GM21528 (cell line): ENCODE data around the gene NUP88.

Experiments
- ATAC-seq: cut with Tn5 transposase; IDR thresholded peaks from one replicate; pipeline ENCODE4 v1.9.1; 2021; ENCODE audit warnings: mild to moderate bottlenecking, moderate library complexity; ENCODE audit not compliant: unreplicated experiment, low FRiP score

NUP88 gene

GRCh38 chr17:5422505-5422904 is 3.0 kb upstream of the NUP88 start:
- ATAC-seq, result no peak

DNA sequence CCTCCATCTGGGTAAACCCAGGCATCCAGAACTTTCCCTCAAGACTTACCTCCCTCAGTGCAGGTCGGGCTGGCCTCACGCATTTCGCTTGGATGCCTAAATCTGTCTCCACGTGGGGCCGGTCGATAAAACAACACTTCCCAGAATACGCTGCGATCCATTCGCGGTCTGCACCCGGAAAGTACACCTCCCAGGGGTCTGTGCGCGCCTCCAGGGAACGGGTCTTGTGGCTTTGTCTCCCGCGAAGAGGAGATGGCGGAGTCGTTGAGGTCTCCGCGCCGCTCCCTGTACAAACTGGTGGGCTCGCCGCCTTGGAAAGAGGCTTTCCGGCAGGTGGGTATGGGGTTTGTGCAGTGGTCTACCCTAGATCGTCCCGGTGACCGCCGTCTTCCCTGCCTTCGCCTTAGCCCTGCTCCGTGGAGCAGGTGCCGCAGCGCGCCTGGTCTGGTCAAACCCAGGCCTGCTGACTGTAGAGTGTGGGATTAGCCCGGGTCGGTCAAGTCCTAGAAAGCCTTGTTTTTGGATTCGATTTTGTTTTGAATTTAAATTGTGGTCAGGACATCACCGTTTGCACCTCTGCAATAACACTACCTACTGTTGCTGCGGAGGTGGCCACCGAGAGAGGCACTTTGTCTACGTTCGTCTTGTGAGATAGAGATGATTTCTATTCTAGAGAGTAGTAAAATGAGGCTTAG is 644 bp upstream of the NUP88 start, which contains the start of gene RPAIN:
RPAIN (plus strand) TSS at position 224 of the 695 bp plus-strand sequence; CDS start at position 253, 29 bp downstream.
- ATAC-seq, result peak; percentile 53

GRCh38 chr17:5418858-5419355 is 555 bp downstream of the NUP88 start:
- ATAC-seq, result peak; percentile 38

DNA sequence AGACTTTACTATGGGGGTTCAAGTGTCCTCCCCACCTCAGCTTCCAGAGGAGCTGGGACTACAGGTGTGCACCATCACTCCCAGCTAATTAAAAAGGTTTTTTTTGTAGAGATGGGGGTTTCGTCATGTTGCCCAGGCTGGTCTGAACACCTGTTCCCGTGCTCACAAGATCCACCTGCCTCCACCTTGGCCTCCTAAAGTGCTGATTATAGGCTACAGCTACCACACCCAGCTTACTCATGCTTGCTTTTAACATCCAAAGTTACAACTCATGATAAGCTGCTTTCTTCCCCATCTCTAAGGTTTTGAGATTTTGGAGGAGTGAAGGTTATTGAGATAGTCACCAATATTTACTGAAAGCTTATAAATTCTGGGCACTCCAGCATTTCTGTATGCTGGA is 2.6 kb downstream of the NUP88 start:
- no peak for ATAC-seq

GRCh38 chr17:5413682-5414081 is 5.8 kb downstream of the NUP88 start:
- ATAC-seq, result no peak

GRCh38 chr17:5410594-5411272 is 8.7 kb downstream of the NUP88 start:
- no peak for ATAC-seq

DNA sequence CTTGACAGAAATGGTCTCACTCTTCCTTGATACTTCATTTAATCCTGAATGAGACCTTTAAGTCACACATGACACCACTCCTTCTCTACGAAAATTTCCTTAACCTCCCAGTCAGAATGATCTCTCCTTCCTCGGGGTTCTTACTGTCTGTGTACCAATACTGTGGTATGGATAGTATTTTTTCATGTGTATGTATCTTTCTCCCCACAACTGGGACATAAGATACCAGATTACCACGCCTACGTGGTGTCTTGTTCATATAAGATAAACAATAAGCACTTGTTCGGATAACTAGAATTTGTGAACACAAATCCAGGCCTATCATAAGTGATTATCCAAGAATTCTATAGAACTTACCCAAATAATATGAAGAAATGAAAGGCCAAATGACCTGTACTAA is 11.3 kb downstream of the NUP88 start:
- no peak for ATAC-seq

DNA sequence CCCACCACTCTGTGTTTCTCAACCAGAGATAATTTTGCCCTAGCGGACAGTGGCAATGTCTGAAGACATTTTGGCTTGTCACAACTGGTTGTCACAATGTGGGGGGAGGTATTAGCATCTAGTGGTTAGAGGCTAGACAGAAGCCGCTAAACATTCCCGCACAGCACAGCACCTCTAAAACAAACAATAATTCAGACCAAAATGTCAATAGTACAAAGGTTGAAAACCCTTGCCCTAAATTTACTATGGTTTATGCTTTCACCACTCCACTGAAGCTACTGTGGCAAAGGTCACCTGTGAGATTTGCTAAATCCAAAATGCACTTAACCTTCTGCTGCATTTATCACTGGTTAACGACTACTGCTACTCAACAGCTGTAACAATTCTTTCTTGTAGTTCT is 14.1 kb downstream of the NUP88 start:
- ATAC-seq, result no peak

DNA sequence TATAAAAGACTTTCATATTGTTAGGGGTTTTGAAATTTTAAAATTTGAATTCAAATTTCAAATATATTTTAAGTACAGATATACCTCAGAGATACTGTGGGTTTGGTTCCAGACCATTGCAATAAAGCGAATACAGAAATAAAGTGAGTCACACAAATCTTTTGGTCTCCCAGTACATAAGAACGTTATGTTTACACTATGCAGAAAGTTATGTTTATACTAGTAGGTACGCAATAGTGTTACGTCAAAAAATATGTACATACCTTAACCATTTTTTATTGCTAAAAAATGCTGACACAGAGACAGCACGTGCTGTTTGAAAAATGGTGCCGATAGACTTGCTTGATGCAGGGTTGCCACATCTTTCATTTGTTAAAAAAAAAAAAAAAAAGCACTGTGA is 19.7 kb downstream of the NUP88 start:
- ATAC-seq, result no peak

GRCh38 chr17:5396612-5397011 is 22.9 kb downstream of the NUP88 start:
- ATAC-seq, result no peak

- no peak for ATAC-seq
Measured at GRCh38 chr17:5391678-5392077, 27.8 kb downstream of the NUP88 start.

DNA sequence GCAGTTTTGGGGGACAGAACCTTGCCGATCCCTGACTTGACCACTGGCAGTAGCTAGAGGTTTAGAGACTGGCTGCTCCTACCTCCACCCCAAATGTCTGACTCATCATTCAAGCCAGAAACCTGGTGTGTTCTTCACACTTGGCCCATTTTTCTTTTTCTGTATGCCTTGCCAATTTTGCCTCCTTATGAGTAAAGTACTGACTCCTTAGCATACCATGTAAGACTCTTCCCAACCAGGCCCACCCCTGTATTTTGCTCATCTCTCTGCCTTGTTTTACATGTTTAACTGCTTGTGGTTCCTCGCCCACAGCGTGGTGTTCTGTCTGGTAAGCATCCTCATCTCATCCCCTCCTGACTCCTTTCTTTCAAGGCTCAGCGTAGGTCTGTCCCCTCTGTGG is 37.9 kb downstream of the NUP88 start:
- ATAC-seq, result no peak

GRCh38 chr17:5380491-5381135 is 38.8 kb downstream of the NUP88 start:
- no peak for ATAC-seq

GRCh38 chr17:5379351-5380107 is 39.9 kb downstream of the NUP88 start:
- ATAC-seq, result no peak

DNA sequence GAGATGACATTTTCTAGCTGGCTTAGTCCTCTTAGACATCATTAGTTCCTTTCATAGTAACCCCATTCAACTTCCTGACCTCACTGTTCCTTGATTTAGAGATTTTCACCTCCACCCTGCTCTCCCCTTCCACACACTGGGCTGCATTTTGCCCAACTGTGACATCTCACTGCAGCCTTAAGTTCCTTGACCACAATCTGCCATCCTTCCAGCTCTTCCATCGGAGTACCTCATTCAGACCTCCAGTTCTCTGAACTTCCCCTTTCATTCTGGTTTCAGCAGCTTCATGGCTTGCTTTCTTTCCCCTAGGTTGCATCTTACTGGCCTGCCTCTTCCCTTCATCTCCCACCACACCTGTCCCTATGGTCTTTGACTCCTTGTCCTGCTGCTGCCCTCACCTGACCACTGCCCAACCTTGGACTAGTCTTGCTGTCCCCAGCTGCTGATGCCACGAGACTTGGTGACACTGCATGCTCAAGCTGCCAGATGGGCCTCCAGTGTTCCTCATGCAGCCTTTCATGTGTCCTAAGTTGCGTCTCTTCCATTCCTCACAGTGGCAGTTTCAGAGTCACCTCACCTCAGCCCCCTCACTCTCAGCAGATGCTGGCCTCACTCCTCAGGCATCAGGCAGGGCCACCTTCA is 40.8 kb downstream of the NUP88 start:
- ATAC-seq, result no peak

DNA sequence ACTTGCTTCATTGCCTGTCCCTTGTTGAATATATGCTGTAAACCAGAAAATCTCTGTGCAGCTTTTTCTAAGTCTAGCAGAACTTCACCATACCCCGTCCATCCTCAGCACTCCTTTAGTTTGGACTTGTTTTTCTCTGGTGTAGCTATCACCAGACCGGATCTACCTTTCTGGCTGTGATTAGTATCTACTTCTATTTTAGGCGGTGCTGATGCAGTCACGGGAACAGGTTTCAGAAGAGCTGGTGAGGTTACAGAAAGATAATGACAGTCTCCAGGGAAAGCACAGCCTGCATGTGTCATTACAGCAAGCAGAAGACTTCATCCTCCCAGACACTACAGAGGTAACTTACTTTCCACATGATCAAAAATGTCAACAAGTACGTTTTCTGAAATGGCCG is 46.4 kb downstream of the NUP88 start:
- no peak for ATAC-seq

- no peak for ATAC-seq
Measured at GRCh38 chr17:5370411-5370810, 49.1 kb downstream of the NUP88 start.

- no peak for ATAC-seq
Measured at GRCh38 chr17:5365831-5366230, 53.6 kb downstream of the NUP88 start.

DNA sequence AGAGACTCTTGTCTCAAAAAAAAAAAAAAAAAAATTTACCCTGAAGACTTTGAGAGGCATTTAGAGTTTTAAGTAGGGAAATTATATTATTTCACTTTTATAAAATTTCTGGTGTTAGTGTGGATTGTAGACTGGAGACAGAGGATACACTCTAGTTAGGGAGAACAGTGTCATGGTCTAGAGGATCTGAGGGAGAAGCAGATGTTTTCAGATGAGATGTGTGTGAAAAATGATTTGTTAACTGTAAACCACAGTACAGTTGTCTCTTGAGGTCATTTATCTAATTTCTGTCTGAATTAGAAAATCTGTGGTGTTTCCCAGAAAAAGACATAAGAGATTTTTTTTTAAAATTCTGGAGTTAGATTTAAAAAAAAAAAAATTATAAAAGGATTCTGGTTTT is 54.8 kb downstream of the NUP88 start:
- no peak for ATAC-seq

GRCh38 chr17:5364156-5364555 is 55.3 kb downstream of the NUP88 start:
- ATAC-seq, result no peak
